Panc1 (cell line): Measurements from ENCODE around the gene DTYMK. TPM values are rescaled to one million over a fixed set of nuclear protein-coding genes. Genes with fewer than 3 reads are reported as not detected.

Experiments used
- ATAC-seq: fragments of 200-7000 bp; cut with Tn5 transposase; 2 replicates; pipeline ENCODE4 v1.9.1; 2020; ENCODE audit warnings: mild to moderate bottlenecking, moderate library complexity
- BruUV-seq: library from RNA; stranded (reverse); fragments of 400-500 nt; replicated peaks from 2 replicates; lab custom pipeline; 2021; lab: Mats Ljungman, UMichigan
- CTCF ChIA-PET: fragments of 300-600 bp; sonication (Branson Sonifier 250); formaldehyde crosslinking; loops from one replicate; lab custom pipeline; 2022; ENCODE audit warnings: antibody characterized with exemption; lab: Charles Lee
- POLR2A ChIA-PET: fragments of 300-600 bp; sonication (Branson Sonifier 250); formaldehyde crosslinking; loops from one replicate; lab custom pipeline; 2022; ENCODE audit warnings: antibody characterized with exemption; lab: Charles Lee
- DNase-seq: peaks from one replicate; pipeline ENCODE4 v3.0.0-alpha.2; 2010; ENCODE audit warnings: low read depth, low spot score
- H3K27ac ChIP-seq: 2 replicates; pipeline ENCODE4 v1.5.1; 2011; ENCODE audit warnings: mild to moderate bottlenecking, low read length, inconsistent platforms
- H3K27me3 ChIP-seq: fragments of 200-500 bp; sonication (Bioruptor generic); 2 replicates; pipeline ENCODE4 v1.6.0; 2014; ENCODE audit warnings: low read length, inconsistent platforms; ENCODE audit not compliant: control insufficient read depth, insufficient read depth
- H3K36me3 ChIP-seq: fragments of 200-500 bp; sonication (Bioruptor generic); 2 replicates; pipeline ENCODE4 v1.5.1; 2014; ENCODE audit warnings: inconsistent platforms, mild to moderate bottlenecking, low read length, moderate library complexity; ENCODE audit not compliant: control insufficient read depth, insufficient read depth
- H3K4me1 ChIP-seq: 2 replicates; pipeline ENCODE4 v1.5.1; 2011; ENCODE audit warnings: inconsistent platforms, mild to moderate bottlenecking, low read length, moderate library complexity; ENCODE audit not compliant: control insufficient read depth, insufficient read depth
- H3K4me3 ChIP-seq, 2 experiments: 2 replicates each; pipeline ENCODE4 v1.5.1; 2011 to 2012; ENCODE audit warnings: low read depth in 2 of 2, low read length in 2 of 2, mild to moderate bottlenecking in 2 of 2, inconsistent platforms in 1 of 2, moderate library complexity in 1 of 2
- H3K9me3 ChIP-seq: fragments of 200-500 bp; sonication (Bioruptor generic); 2 replicates; pipeline ENCODE4 v1.5.1; 2014; ENCODE audit warnings: low read depth, mild to moderate bottlenecking, inconsistent platforms, low read length, moderate library complexity; ENCODE audit not compliant: control insufficient read depth, insufficient read depth
- CTCF ChIP-seq: fragments of 450-650 bp; IDR thresholded peaks from 2 replicates; pipeline ENCODE4 v1.5.1; 2017; ENCODE audit warnings: mild to moderate bottlenecking
- POLR2AphosphoS5 ChIP-seq: IDR thresholded peaks from 2 replicates; pipeline ENCODE4 v1.6.1; 2012; ENCODE audit warnings: mild to moderate bottlenecking, low read depth, low read length, moderate library complexity
- REST ChIP-seq, 2 experiments: IDR thresholded peaks; 2 replicates each; pipeline ENCODE4 v1.6.1; 2011 to 2012; ENCODE audit warnings: low read depth in 2 of 2, control low read depth in 1 of 2, low read length in 1 of 2, mild to moderate bottlenecking in 1 of 2, moderate library complexity in 1 of 2; ENCODE audit not compliant: insufficient read depth in 1 of 2
- SIN3A ChIP-seq: IDR thresholded peaks from 2 replicates; pipeline ENCODE4 v1.6.1; 2012; ENCODE audit warnings: low read depth, mild to moderate bottlenecking, low read length, moderate library complexity, borderline replicate concordance; ENCODE audit not compliant: insufficient read depth
- TCF7L2 ChIP-seq: IDR thresholded peaks from 2 replicates; pipeline ENCODE4 v1.6.1; 2011; ENCODE audit warnings: mild to moderate bottlenecking, low read depth, low read length, inconsistent platforms
- in situ Hi-C: cut with HindIII; loops from 2 replicates; pipeline ENCODE4 v1.10.0; 2016; ENCODE audit warnings: low sequenced_read_pairs, low pct_unique_long_range_greater_than_20kb
- intact Hi-C: fragments of 100-400 bp; cut with micrococcal nuclease; formaldehyde crosslinking; loops from one replicate; pipeline ENCODE4 v1.10.0; 2022; ENCODE audit not compliant: unreplicated experiment
- total RNA-seq: library from RNA; stranded (reverse); gene quantifications from one replicate; pipeline ENCODE4 v1.2.1, GENCODE V29; 2021; ENCODE audit not compliant: unreplicated experiment

The DTYMK gene
- total RNA-seq, 1 experiment from 2014 or later: 122 TPM

GRCh38 chr2:241720099-241720498, 33.5 kb upstream of the DTYMK start:
- H3K36me3 ChIP-seq: no peaks in the 10 kb centered on the region
- ATAC-seq (peak; percentile 47), DNase-seq (no peak)
- H3K9me3 ChIP-seq: no peaks in the 10 kb centered on the region
- CTCF ChIA-PET: no interaction called here
- no peak overlapping the region for H3K27ac ChIP-seq
- no peaks in the 10 kb centered on the region for H3K27me3 ChIP-seq
- TF ChIP-seq REST (IDR thresholded peaks at IDR 0.05; ENCODE audit: insufficient read depth in 1 of 2, low read depth in 2 of 2, low read length in 1 of 2): no peak
- H3K4me3 ChIP-seq: no peak overlapping the region
- in situ Hi-C loops: no loop called here
- BruUV-seq: no TSS peak
- no peaks in the 10 kb centered on the region for H3K4me1 ChIP-seq
- POLR2A ChIA-PET: no interaction called here
- intact Hi-C loops: no loop called here

- Histone ChIP-seq H3K27me3 (no peaks in the 10 kb centered on the region), H3K36me3 (peaks cover 3% of the 10 kb centered on the region; the same call in 1 of the 2 replicates), H3K9me3 (no peaks in the 10 kb centered on the region), H3K27ac (no peak overlapping the region), H3K4me3 (no peak overlapping the region), H3K4me1 (no peaks in the 10 kb centered on the region)
- intact Hi-C loops (no loop called here), in situ Hi-C loops (no loop called here)
- ATAC-seq (no peak), DNase-seq (no peak)
- ChIA-PET POLR2A (no interaction called here), CTCF (no interaction called here)
- BruUV-seq: no TSS peak
- TF ChIP-seq POLR2AphosphoS5 (no peak), REST (IDR thresholded peaks at IDR 0.05; ENCODE audit: insufficient read depth in 1 of 2, low read depth in 2 of 2, low read length in 1 of 2) (no peak), TCF7L2 (no peak), SIN3A (no peak), CTCF (no peak)
Measured at GRCh38 chr2:241719093-241719492, 32.5 kb upstream of the DTYMK start.
